Left ventricle myocardium inferior (tissue), 1 donor: ENCODE data around the gene NRXN3. TPM values are rescaled to one million over a fixed set of nuclear protein-coding genes. Genes with fewer than 3 reads are reported as not detected.

Experiments
- DNase-seq: peaks from one replicate; pipeline ENCODE4 v3.0.0-alpha.2; 2020
- H3K27ac ChIP-seq: fragments of 200-600 bp; replicated peaks from 2 replicates; pipeline ENCODE4 v1.8.0; 2021
- H3K27me3 ChIP-seq: fragments of 200-600 bp; 2 replicates; pipeline ENCODE4 v1.8.0; 2021; ENCODE audit warnings: low read depth
- H3K36me3 ChIP-seq: fragments of 200-600 bp; 2 replicates; pipeline ENCODE4 v1.8.0; 2021
- H3K4me1 ChIP-seq: fragments of 200-600 bp; 2 replicates; pipeline ENCODE4 v1.8.0; 2021
- H3K4me3 ChIP-seq: fragments of 200-600 bp; 2 replicates; pipeline ENCODE4 v1.8.0; 2021; ENCODE audit warnings: mild to moderate bottlenecking, moderate library complexity
- H3K9me3 ChIP-seq: fragments of 200-600 bp; replicated peaks from 2 replicates; pipeline ENCODE4 v1.8.0; 2021
- intact Hi-C: fragments of 100-400 bp; cut with micrococcal nuclease; formaldehyde crosslinking; loops from one replicate; pipeline ENCODE4 v1.11.0; 2022
- total RNA-seq: library from RNA; stranded (reverse); fragmentation: NEBNext Ultra II Directional; extraction: Animal tissue kit (Norgen Biotek cat#: 25700); gene quantifications from one replicate; pipeline ENCODE4 v1.2.1, GENCODE V29; 2021
- TF ChIP-seq, protein P1 (sequence below): fragments of 200-600 bp; IDR thresholded peaks from 2 replicates; pipeline ENCODE4 v1.8.0; 2021; ENCODE audit warnings: antibody characterized with exemption, mild to moderate bottlenecking, borderline replicate concordance
- donor health status: DM: no; HTN: yes; CAD: no; lungs with severe emphysema.

NRXN3 gene
- total RNA-seq, 1 donor from 2014 or later, result 1.2 TPM

DNA sequence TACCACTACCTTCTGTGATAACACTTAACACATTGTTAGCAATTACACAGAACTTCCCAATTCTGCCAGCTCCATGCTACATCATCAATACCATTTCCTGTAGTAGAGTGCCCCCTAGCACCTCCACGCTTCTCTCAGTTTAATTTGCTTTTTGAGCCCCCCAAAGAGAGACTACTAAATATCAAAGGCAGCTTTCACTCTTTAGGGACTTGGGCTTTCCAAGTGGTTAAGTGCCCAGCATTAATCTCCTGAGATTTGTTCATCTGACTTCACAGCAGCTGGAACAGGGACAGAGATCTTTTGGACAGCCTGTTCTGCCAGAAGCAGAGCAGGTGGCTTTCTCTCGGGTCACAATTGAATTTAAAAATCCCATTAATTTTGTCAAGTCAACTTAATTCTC lies 1086.2 kb downstream of the NRXN3 start:
- no peaks in the 10 kb centered on the region for H3K9me3 ChIP-seq
- no peaks in the 10 kb centered on the region for H3K27me3 ChIP-seq
- H3K27ac ChIP-seq, result no peak overlapping the region
- H3K36me3 ChIP-seq, result no peaks in the 10 kb centered on the region
- no peak overlapping the region for H3K4me3 ChIP-seq
- TF ChIP-seq, protein P1, sequence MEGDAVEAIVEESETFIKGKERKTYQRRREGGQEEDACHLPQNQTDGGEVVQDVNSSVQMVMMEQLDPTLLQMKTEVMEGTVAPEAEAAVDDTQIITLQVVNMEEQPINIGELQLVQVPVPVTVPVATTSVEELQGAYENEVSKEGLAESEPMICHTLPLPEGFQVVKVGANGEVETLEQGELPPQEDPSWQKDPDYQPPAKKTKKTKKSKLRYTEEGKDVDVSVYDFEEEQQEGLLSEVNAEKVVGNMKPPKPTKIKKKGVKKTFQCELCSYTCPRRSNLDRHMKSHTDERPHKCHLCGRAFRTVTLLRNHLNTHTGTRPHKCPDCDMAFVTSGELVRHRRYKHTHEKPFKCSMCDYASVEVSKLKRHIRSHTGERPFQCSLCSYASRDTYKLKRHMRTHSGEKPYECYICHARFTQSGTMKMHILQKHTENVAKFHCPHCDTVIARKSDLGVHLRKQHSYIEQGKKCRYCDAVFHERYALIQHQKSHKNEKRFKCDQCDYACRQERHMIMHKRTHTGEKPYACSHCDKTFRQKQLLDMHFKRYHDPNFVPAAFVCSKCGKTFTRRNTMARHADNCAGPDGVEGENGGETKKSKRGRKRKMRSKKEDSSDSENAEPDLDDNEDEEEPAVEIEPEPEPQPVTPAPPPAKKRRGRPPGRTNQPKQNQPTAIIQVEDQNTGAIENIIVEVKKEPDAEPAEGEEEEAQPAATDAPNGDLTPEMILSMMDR, result no peak
- intact Hi-C loops, result no loop called here
- H3K4me1 ChIP-seq, result no peaks in the 10 kb centered on the region
- no peak for DNase-seq

DNA sequence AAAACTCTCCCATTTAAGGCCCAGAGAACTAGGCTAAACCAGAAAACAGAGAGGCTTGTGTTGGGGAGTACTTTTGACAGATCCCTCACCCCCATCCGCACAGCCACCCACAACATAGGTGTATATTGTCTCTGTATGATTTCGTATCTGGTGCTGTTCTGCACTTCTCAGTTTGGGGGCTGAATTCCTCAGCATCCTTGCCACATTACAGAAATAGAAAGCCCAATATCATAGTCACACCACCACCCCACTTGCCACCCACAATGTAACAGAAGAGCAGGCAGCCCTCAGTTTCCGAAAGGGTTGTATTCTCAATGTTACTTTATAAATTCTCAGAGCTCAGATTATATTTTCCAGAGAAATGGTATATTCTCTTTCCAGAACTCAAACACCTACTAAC lies 1090.2 kb downstream of the NRXN3 start:
- intact Hi-C loops, result no loop called here
- Histone ChIP-seq H3K9me3 (no peaks in the 10 kb centered on the region), H3K36me3 (no peaks in the 10 kb centered on the region), H3K27ac (no peak overlapping the region), H3K4me1 (no peaks in the 10 kb centered on the region), H3K4me3 (no peak overlapping the region), H3K27me3 (no peaks in the 10 kb centered on the region)
- TF ChIP-seq, protein P1, result no peak
- no peak for DNase-seq

DNA sequence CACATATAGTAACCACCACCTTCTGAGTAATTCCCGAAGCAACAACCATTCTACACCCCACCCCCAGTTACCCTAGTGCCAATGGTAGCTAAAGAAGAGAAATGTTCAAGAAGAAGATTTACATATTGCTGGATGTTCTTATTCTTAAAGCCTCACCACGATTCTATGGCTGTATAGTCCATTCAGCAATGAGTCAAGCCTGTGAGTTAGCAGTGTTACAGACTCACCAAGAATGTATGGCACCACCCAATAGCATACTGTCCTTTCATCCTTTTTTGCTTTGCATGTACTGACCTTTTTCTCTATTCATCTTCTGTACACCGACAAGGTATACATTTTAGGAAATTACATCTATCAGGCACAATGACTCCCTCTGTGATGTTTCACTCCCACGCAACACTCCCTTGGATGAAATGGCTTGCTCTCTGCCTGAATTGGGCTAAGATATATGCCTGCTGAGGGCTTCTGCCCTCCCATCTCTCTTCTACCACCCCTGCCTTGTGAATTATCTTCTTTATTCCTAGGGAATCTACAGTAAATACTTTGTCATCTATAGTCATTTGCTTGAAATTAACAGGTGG lies 1095.3 kb downstream of the NRXN3 start:
- Histone ChIP-seq H3K36me3 (no peaks in the 10 kb centered on the region), H3K4me3 (no peak overlapping the region), H3K9me3 (no peaks in the 10 kb centered on the region), H3K27ac (no peak overlapping the region), H3K4me1 (no peaks in the 10 kb centered on the region), H3K27me3 (peaks cover 1% of the 10 kb centered on the region)
- TF ChIP-seq, protein P1, result no peak
- DNase-seq, result no peak
- intact Hi-C loops, result no loop called here

GRCh38 chr14:79270361-79270760 lies 1100.2 kb downstream of the NRXN3 start:
- Histone ChIP-seq H3K4me3 (no peak overlapping the region), H3K27me3 (peaks cover 40% of the 10 kb centered on the region), H3K27ac (no peak overlapping the region), H3K9me3 (no peaks in the 10 kb centered on the region), H3K4me1 (no peaks in the 10 kb centered on the region), H3K36me3 (no peaks in the 10 kb centered on the region)
- TF ChIP-seq, protein P1, result no peak
- DNase-seq, result no peak
- intact Hi-C loops, result no loop called here

- H3K4me3 ChIP-seq, result no peak overlapping the region
- TF ChIP-seq, protein P1, result no peak
- intact Hi-C loops, result no loop called here
- H3K36me3 ChIP-seq, result no peaks in the 10 kb centered on the region
- no peaks in the 10 kb centered on the region for H3K4me1 ChIP-seq
- H3K9me3 ChIP-seq, result no peaks in the 10 kb centered on the region
- no peak overlapping the region for H3K27ac ChIP-seq
- no peak for DNase-seq
- peaks cover 48% of the 10 kb centered on the region for H3K27me3 ChIP-seq
These were observed 1100.9 kb downstream of the NRXN3 start for GRCh38 chr14:79271122-79271521.
